CD4-positive, alpha-beta T cell treated with Interferon alpha-2 for 1 hour (primary cell): Measurements from ENCODE around the gene EPS8.

Experiments used
- DNase-seq, 2 donors: peaks; one replicate each; pipeline ENCODE4 v3.0.0-alpha.2; 2020 to 2022

The EPS8 gene

DNA sequence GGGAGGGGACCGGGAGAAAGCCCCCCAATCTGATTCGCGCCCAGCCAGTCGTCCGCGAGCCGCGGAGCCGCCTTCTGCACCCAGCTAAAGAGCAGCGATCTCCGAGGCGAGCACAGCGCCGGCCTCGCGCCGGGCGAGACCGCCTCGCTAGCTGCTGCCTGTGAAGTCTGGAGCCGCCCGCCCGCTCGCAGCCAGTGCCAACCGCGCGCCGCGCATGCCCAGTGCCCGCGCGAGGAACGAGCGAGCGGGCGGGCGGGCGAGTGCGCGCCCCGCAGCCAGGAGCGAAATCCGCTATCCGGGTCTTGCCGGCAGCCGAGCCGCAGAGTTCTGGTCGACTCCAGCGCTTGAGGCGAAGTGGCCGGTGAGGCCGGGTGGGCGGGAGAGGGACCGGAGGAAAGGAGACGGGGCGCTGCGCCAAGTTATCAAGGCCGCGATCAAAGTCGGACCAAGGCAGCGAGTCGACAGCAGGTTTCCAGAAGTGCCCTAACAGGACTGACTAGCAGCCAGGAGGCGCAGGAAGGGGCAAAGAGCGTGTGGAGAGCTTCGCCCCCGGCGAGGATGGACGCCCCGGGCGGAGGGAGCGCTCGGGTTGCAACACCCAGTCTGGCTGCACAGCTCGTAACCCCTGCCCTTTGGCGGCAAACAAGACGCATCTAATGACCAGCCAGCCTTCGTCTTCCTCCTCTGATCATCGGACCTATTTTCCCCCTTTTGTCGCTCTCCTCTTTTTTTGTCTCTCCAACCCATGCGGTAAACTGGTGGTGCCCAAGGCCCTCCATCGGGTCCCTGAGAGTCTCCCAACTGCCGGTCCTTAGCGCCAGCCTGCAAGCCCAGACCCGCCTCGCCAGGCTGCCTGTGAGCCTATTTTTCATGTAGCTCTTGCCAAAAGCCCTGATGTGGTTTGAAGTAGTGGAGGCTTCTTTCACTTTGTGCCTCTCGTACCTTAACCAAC lies at the start of gene EPS8:
Gene EPS8 (minus strand): TSS at position 169 of the 952 bp plus-strand sequence. CDS start 106,437 bp downstream, outside the sequence.
- DNase-seq: peak; percentile 88 to 92

DNA sequence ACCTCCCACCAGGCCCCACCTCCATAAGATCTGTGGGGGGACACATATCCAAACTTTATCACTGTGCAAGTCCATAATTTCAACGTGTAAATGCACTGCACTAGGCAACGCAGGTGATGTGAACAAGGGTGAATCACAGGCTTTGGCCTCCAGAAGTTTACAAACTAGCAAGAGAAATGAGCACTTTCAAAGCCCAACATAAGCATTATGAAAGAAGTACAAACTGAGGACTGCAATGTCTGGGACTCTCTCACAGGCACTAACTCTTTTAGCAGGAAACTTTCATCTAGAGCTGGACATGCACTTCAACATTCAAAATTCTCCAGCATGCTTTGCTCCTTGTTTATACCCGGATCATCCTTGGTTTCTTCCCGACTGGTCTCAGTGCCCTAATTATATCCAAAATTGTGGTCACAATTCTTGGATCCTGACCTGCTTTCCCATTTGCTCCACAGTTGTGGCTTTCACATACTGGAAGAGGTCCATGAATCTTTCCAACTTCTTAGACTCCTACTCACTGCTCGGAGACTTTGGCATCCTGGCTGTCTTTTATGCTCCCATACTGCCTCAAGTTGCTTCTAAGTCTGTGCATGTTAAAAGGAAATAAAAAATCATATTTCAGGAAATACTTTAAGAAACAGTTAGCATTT lies 48.1 kb upstream of the EPS8 start:
- DNase-seq: no peak

DNA sequence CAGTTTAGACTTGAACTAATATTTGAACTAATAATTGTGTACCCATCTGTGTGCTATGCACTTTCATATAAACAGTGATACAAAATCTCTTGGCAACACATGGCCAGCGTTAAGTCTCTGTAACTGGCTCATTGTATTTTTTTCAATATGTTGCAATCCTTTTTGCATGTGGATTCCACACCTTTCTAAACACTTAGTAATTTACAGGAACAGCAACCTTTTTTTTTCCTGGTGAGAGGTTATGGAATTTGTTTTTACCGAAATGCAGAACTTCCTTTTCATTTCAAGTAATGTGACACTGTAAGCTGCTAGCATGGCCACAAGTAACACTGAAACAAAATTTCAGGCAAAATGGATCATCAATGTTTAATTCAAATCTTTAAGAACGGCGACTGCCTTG lies 45.4 kb upstream of the EPS8 start:
- no peak for DNase-seq

DNA sequence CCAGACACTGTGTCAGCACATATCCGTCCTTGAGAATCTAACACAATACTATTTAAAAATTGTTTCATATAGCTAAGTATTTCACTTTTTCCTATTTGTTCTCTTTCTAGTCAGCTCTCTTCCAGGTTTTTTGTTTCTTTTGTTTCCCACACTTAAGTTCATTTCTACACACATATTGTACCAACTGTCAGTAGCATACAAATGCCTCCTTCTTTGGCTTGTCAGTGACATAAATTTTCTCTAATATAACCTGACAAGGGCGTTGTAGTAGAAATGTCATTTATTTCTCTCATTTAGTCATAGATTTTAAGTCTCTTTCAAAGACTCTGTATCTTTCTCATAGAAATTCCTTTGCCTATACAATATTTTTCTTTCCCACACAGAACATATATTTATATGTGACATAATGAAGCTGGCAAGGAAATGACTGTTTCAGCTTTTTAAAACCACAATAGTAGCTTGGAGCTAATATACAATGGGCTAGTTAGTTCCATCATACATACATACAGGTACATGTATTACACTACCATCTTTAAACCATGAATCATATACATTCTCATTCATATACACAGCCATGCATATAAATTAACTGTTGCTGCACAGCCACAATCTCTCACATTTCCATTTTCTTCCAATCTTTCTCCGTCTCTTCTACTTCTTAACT lies 42.3 kb upstream of the EPS8 start:
- DNase-seq: no peak

DNA sequence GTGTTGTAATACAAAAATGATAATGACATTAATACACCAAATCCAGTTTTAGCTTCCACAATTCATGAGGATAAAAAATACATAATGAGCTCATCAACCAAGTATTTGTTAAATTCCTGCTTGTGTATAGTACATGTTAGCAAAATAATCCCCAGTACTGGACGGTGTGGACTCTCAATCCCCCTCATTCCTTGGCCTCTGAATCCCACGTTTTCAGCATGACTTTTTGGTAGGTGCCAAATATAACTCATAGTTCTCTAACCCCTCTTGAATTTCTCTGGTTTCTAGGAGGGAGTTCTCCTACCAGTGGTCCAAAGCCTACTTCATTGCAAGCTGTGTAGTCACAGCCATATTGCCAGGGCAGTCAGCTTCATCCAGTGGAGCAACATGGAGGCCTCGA lies 41.4 kb upstream of the EPS8 start:
- no peak for DNase-seq

DNA sequence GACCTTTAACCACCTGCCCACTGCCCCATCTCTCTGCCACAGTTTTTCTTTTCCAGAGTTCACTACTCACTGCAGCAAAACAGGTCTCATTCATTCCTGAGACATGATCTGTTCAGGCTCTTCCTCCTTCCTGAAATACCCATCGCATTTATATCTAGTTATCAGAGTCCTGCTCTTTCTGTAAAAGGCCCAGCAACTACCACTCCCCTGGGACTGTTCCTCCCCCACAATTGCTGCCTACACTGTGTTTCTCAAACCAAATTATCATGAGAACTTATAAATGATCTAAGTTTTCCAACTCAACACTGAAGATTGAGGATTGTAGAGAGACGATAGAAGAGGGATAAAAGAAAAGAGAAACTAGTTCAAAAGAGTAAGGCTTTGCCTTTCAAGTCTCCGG lies 40.8 kb upstream of the EPS8 start:
- DNase-seq: no peak

DNA sequence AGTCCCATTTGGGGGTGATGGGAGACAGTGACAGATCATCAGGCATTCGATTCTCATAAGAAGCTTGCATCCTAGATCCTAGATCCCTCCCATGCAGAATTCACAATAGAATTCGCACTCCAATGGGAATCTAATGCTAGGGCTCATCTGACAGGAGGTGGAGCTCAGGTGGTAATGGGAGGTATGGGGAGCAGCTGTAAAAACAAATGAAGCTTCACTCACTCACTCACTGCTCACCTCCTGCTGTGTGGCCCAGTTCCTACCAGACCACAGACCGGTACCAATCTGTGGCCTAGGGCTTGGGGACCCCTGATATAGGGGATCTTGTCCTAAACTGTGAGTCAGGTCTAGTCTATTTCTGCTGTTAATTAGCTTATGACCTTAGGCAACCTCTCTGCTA lies 40.1 kb upstream of the EPS8 start:
- no peak for DNase-seq

DNA sequence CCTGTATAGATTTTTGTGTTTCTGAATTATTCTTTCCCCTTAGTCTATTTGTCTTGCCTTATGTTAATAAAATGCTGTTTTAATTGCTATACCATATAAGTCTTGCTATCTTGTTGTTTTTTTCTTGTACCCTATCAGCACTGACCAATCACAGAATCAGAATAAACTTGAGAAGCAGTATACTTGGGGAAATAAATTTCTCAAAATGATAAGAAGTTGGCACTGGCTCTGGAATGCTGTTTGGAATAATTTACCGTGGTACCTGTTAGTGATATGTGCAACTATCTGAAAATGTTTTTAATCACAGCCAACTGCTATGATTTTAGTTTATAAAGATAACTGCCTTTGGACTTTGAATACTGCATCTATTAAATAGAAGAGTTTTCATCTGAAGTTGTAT lies 37.9 kb upstream of the EPS8 start:
- DNase-seq: no peak

DNA sequence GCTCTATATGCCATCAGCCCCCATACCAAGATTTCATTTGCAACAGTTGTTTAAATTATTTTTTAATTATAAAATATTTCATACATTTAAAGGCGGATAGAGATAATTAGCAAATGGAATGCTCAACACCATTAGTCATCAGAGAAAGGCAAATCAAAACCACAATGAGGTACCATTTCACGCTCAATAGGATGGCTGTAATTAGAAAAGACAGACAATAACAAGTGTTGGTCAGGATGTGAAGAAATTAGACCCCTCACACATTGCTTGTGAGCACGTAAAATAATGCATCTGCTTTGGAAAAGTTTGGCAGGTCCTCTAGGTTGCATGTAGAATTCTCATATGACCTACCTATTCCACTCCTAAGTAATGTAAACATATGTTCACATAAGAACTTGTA lies 35.3 kb upstream of the EPS8 start:
- DNase-seq: no peak

DNA sequence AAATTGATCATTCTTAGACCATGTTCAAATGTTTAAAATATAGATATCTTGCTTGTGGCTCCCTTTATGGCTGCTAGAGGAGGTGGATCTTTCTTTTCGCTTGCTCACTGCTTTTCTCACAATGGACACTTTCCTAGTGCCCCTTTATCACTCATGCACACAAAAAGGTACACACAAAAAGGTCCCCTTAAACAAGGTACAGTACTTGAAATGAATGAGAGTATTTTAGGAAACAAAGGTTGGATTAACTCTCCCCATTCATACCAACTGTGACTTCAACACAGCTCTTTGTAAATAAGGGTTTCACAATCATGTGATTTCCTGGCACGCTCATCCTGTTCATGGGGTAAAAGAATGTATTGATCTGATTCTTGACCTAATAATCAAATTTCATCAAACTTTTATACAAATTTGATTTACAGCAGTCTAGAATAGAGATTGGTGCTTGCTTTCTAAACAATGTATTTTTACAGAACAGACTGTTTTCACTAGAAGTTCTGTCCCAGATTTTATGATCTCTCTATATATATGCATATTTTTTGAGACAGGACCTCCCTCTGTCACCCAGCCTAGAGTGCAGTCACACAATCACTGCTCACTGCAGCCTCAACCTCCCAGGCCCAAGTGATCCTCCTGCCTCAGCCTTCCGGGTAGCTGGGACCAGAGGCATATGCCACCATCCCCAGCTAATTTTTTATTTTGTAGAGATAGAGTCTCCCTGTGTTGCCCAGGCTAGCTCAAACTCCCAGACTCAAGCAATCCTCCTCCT lies 34.4 kb upstream of the EPS8 start:
- DNase-seq: no peak

DNA sequence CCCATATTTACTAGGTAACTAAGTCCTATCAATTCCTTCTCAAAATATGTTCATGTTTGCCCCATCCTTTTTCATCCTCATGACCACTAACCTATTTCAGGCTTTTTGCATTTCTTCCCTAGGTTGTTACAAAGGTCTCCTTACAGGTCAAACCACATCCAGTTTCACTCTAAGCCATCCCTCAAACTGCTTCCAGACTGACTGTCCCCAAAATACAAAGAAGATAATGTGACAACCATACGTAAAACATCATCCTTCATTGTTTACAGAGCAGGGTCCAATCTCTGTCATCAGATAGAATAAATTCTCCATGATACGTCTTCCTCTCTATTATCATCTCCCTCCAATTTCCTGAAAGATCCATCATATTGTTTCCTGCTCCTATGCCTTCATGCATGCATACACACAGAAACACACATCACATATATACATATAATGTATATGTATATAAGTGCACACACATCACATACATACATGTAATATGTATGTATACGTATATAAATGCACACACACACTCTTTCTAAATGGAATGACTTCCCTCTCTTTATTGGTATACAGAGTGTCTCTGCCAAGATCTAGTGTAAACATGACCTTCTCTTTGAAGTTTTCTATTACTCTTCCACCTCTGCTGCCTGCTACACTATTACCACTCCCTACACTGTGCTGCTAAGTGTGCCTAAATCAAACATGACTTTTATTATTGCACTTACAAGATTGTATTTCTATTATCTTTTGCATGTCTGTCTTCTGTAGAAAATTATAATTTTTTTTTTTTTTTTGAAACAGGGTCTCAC lies 30.7 kb upstream of the EPS8 start:
- no peak for DNase-seq

DNA sequence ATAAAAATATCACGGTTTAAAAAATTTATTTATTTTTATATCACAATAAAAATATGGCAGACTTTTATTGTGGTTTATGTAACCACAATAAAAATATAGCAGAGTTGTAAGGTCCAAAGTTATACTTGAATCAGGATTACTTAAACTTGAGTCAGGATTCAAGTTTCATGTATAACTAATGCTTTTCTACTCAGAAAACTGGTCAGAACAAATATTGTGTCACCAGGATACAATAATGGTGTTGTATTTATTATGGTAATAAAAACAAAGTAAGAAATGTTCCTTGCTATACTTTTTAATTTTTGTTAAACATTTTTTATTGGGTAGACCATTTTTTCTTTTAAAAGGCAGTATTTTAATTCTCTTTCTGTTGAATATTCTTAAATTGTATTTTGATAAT lies 29.2 kb upstream of the EPS8 start:
- no peak for DNase-seq

DNA sequence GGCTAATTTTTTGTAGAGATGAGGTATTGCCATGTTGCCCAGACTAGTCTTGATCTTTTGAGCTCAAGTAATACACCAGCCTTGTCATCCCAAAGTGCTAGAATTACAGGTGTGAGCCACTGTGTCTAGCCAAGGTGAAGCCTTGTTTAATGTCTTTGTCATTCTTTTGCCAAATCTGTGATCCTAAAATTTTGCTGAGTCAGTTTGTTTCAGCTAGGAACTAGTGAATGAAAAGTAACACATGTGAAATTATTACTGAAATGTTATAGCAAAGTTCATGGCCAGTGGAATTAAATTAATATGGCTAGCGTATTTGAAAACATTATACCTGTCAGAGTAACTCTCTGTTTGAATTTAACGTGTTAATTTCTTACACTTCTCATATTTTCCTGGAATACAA lies 26.5 kb upstream of the EPS8 start:
- no peak for DNase-seq

DNA sequence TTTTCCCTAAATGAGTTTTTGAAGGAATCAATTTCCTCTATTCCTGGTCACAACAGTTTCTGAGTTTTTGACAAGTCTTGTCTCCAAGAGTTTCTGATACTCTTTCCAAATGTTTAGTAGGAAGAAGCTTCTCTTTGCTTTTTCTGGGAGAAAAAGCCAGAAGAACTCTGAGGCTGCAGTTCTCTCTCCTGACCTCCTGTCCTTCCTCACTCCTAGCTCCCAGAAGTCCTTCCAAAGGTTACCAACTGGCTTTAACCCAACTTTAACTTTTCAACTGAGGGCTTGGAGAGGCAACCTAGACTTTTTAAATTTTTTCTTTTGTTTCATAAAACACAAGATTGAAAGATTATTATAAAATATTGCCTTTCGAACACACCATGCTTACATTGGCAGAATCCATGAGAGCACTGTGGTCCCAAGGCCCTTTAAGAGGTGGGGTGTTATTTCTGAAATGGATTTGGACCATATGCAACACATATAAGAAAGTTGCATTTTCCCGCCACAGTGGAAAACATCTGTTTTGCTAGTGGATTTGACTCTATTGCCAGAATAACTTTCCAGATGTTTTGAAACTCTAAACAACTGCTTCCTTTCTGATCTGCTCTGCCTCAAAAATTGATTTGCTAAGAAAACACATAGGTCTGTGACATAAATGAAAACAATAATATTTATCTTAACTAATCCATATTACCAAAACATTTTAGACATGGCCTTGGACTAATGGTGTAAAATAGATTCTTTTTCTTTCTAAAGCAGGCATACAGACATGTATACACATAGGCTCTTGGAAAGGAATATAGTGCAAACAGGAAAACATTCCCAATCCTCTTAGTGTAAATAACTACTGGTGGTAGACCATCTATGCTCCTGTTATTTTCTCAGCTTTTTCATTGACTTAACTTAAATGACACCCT lies 22.3 kb upstream of the EPS8 start:
- DNase-seq: no peak

DNA sequence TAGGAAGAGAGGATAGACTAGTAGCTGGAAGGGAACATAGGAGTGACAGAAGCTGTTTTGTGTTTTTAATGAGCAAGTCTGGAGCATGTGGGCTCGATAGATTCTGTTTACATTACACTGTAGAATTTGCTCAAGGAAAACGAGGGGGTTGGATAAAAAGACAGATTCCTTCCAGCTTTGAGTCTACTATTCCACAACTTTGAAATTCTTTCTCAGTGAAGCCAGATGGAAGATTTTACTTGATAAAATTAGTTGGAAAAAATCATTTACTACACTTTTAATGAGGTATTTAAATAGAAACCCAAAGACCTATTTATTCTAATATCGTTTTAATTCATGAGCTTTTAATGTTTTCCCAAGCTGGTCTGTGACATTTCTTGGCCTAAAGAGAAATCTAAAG lies 19.5 kb upstream of the EPS8 start:
- DNase-seq: no peak

DNA sequence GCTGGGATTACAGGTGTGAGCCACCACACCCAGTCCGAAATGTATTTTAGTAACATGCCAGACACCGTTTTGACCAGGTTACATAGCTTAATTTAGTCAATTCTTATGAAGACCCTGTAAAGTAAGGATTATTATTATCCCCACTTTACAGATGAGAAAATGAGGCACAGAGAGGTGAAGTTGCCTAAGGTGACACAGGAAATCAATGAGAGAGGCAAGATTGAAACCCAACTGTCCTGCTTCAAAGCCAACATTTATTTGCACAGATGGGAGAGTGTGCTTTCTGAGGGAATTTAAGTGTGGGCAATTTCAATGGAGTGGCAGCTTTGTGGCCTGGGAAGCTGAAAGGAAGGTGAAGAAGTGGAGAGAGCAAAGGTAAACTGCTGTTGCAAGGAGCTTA lies 19.1 kb upstream of the EPS8 start:
- no peak for DNase-seq

DNA sequence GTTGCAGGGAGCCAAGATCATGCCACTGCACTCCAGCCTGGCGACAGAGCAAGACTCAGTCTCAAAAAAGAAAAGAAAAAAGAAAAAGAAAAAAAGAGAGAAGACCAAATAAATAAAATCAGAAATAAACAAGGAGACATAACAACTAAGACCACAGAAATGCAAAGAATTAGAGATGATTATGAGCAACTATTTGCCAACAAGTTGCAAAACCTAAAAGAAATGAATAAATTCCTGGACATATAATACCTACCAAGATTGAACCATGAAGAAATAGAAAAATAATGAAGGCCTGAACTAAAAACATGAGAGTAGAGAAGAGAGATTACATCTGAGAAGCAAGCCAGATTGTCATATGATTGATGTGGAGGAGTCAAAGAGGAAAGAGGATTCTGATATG lies 17.6 kb upstream of the EPS8 start:
- DNase-seq: no peak

DNA sequence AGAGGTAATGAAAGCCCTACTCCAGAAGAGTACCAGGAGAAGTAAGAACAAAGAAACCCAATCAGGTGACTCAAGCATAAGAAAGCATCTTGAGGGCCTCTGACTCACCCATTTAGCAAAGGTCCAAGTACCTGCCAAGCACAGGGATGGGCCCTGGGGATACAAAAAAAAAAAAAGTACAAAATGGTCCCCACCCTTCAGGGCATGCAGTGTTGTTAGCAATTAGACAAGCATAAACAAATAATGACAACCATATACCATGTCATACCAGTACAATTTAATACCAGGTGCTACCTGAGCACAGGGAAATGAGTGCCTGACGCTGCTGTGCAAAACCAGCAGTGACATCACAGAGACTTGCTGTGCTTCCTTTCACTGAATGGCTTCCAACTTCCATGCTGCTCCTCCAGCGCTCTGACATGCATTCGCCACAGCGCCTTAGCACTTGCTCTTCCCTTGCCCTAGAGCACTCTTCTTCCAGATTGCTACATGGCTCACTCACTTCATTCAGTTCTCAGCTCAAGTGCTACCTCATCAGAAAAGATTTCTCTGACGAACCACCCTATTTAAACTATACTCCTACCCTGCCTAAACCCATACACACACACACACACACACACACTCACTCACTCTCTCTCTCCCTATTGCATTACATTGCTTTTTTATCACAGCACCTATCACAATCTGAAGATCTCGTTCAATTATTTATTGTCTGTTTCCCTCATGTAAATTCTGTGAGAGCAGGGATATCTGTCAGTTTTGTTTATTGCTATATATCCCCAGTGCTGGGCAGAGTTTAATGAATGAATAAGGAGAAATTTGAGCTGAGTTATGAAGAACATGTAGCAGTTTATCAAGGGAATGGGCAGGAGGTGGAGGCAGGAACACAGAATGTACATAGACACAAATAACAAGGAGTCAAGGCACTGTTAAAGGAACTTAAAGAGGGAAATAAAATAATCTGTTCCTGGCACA lies 12.9 kb upstream of the EPS8 start:
- no peak for DNase-seq

DNA sequence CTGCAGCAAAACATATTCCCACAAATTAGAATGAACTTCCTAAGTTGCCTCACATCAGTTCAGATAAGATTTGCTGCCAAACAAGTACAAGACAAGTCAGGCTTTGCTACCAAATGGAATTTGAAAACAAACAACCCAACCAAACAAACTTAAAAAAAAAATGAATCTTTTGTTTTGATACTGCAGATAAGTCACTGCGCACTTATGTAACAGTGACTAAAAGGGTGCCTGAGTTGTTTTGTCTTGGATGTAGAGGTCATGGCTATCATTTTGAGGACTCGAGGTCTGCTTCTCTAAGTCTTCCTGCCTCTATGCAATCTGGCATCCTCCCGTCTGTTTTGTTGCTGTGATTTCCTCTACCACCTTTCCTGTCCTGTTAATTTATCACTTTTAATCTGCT lies 11.1 kb upstream of the EPS8 start:
- DNase-seq: no peak

DNA sequence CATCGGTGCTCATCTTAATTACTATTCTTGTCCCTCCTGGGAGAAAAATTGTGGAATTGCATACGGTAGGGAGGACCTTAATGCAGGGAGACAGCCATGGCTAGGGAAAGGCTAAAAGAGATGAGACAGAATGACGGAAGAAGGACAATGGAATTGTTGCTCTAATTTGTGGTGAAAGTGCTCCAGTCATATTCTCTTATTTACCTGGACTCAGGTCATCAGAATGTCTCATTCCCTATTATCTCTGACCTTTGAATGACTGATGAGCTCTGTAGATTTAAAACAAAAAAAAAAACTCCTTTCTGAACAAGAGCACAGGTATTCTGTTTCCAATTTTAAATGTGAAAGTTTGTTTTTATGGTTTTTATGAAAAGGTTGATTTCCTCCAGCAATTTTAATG lies 8.6 kb upstream of the EPS8 start:
- no peak for DNase-seq
